ENCODE data around the gene CARTPT. TPM values are rescaled to one million over a fixed set of nuclear protein-coding genes. Genes with fewer than 3 reads are reported as not detected.

CARTPT gene
- total and polyA plus RNA-seq, 2 donors (not counting 3 experiments of a cell fraction or from before 2014, with no cell fraction given) = not detected

GRCh38 chr5:71757590-71758543, 38.8 kb downstream of the CARTPT start:
- POLR2A ChIA-PET = interaction anchor here (0.6 kb wide), 1 partner anchor 287 kb away, joined by 4 read pairs; no protein-coding TSS in a partner anchor
- peak; percentile 88 for FAIRE-seq
- intact Hi-C loops (cut with micrococcal nuclease) = loop anchor here (1.0 to 10.0 kb wide), 6 partner anchors 99 to 282 kb away; partner anchors contain the start of gene MCCC2

More at GRCh38 chr5:71757590-71758543, 38.8 kb downstream of the CARTPT start:
- CTCF ChIA-PET = interaction anchor here (0.5 to 5.4 kb wide), 36 partner anchors 8 to 302 kb away, joined by 3 to 88 read pairs (median 4); partner anchors contain the start of gene BDP1
- DNase-seq (ENCODE audit: low read depth, low spot score) = peak; percentile 85
- peaks cover 2 to 5% of the 10 kb centered on the region in 2 experiments for H3K27me3 ChIP-seq (ENCODE audit: control insufficient read depth in 2 of 2, insufficient read depth in 2 of 2, low read length in 2 of 2)
- peak; percentile 81 to 84 for TF ChIP-seq CTCF (IDR thresholded peaks at IDR 0.05; ENCODE audit: extremely low read depth in 1 of 2, insufficient read depth in 1 of 2, low read depth in 1 of 2, low read length in 2 of 2)
- no peak for TF ChIP-seq MYC (IDR thresholded peaks at IDR 0.05; ENCODE audit: low read depth, low read length)
- peak; percentile 7 for TF ChIP-seq FOS (IDR thresholded peaks at IDR 0.05; ENCODE audit: borderline replicate concordance, insufficient read depth, low read length)
- TF ChIP-seq JUN (IDR thresholded peaks at IDR 0.05; ENCODE audit: borderline replicate concordance, insufficient read depth, insufficient read length, low read depth) = no peak
- peak overlapping the region; percentile 19 for H3K4me2 ChIP-seq (ENCODE audit: insufficient read depth, low read length)
- dilution Hi-C loops (cut with MboI; ENCODE audit: extremely low pct_ligation_motif_present, low sequenced_read_pairs) = no loop called here
- H3K9me1 ChIP-seq (replicated peaks; ENCODE audit: control insufficient read depth, extremely low read depth, insufficient read depth, low read length) = no peaks in the 10 kb centered on the region
- no peaks in the 10 kb centered on the region for H4K20me1 ChIP-seq (replicated peaks; ENCODE audit: control insufficient read depth, extremely low read depth, insufficient read depth, low read length)
- H3K79me2 ChIP-seq (ENCODE audit: control insufficient read depth, insufficient read depth, low read length) = no peaks in the 10 kb centered on the region
- no peak overlapping the region for H3K27ac ChIP-seq (ENCODE audit: insufficient read depth, low read depth, low read length)
- no peaks in the 10 kb centered on the region for H3K36me3 ChIP-seq (ENCODE audit: control insufficient read depth in 2 of 2, extremely low read depth in 1 of 2, insufficient read depth in 2 of 2, low read length in 2 of 2)
- no peak overlapping the region for H3K4me3 ChIP-seq (replicated peaks in 1 of 3; ENCODE audit: insufficient read depth in 1 of 3, low read depth in 1 of 3, low read length in 3 of 3)
- H3K9me3 ChIP-seq (replicated peaks; ENCODE audit: control insufficient read depth, insufficient read depth, low read length) = no peaks in the 10 kb centered on the region
- H3K9ac ChIP-seq (replicated peaks; ENCODE audit: extremely low read depth, insufficient read depth, low read length) = no peak overlapping the region
- peaks cover 4% of the 10 kb centered on the region for H3K4me1 ChIP-seq (ENCODE audit: control insufficient read depth, extremely low read depth, insufficient read depth, low read length)
- H2AFZ ChIP-seq (ENCODE audit: low read depth, low read length) = peak overlapping the region; percentile 58
- no TSS peak for BruUV-seq (replicated peaks)
